NCI-H1048 (cell line): ENCODE measurements around the gene NBR1.
A peak's percentile ranks its signal among the peaks of the same experiment; 100 is the strongest.
"Not testable (repeated sequence)": the region's sequence is repeated elsewhere in the genome, so short reads cannot be mapped to it uniquely, and the experiment has no call there.

Experiments used
- DNase-seq: peaks from one replicate; lab custom pipeline; 2025; lab: John Stamatoyannopoulos, UW

The NBR1 gene, protein sequence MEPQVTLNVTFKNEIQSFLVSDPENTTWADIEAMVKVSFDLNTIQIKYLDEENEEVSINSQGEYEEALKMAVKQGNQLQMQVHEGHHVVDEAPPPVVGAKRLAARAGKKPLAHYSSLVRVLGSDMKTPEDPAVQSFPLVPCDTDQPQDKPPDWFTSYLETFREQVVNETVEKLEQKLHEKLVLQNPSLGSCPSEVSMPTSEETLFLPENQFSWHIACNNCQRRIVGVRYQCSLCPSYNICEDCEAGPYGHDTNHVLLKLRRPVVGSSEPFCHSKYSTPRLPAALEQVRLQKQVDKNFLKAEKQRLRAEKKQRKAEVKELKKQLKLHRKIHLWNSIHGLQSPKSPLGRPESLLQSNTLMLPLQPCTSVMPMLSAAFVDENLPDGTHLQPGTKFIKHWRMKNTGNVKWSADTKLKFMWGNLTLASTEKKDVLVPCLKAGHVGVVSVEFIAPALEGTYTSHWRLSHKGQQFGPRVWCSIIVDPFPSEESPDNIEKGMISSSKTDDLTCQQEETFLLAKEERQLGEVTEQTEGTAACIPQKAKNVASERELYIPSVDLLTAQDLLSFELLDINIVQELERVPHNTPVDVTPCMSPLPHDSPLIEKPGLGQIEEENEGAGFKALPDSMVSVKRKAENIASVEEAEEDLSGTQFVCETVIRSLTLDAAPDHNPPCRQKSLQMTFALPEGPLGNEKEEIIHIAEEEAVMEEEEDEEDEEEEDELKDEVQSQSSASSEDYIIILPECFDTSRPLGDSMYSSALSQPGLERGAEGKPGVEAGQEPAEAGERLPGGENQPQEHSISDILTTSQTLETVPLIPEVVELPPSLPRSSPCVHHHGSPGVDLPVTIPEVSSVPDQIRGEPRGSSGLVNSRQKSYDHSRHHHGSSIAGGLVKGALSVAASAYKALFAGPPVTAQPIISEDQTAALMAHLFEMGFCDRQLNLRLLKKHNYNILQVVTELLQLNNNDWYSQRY

DNA sequence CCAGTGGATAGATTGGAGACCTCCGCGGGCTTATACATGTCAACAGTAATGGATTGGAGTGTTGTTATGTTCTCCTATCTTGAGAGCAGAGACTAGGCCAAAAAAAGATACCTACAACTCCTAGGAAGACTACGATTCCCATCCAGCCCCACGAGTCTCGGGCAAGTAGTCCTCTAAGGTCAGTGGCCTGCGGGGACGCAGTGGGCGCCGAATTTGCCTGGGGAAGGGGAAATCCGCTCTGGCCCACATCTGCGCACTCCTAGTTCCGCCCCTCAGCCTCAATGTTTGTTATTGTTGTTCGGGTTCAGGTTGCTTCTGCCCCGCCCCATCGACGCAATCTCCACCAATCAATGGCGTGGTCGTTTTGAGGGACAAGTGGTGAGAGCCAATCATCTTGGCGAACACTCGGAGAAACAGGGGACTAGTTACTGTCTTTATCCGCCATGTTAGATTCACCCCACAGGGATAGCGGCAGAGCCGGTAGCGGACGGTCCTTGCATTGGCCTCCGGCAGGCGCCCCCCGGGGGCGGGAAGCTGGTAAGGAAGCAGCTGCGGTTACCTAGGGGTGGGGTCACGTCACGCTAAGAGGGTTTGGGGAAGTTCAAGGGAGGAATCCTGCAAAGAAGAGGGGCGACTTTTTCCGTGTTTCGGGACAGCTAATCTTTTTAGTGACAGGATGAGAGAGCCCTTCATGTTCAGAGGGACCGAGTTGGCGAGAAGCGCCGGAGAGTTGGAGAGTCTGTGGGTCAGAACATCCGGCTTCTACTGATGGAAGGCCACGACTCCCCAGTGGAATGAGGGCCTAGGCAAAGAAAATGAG lies at the start of gene NBR1:
TSS of gene NBR1 (plus strand) at position 449 of the 820 bp plus-strand sequence. CDS start 4,586 bp downstream, outside the sequence.
- DNase-seq = peak; percentile 88

DNA sequence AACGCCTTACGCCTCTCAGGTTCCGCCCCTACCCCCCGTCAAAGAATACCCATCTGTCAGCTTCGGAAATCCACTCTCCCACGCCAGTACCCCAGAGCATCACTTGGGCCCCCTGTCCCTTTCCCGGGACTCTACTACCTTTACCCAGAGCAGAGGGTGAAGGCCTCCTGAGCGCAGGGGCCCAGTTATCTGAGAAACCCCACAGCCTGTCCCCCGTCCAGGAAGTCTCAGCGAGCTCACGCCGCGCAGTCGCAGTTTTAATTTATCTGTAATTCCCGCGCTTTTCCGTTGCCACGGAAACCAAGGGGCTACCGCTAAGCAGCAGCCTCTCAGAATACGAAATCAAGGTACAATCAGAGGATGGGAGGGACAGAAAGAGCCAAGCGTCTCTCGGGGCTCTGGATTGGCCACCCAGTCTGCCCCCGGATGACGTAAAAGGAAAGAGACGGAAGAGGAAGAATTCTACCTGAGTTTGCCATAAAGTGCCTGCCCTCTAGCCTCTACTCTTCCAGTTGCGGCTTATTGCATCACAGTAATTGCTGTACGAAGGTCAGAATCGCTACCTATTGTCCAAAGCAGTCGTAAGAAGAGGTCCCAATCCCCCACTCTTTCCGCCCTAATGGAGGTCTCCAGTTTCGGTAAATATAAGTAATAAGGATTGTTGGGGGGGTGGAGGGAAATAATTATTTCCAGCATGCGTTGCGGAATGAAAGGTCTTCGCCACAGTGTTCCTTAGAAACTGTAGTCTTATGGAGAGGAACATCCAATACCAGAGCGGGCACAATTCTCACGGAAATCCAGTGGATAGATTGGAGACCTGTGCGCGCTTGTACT lies 45.7 kb upstream of the NBR1 start, which contains the start of gene BRCA1:
TSS of gene BRCA1 (minus strand) at position 232 of the 834 bp plus-strand sequence. CDS start 1,268 bp downstream, outside the sequence.
- DNase-seq = peak; percentile 95

DNA sequence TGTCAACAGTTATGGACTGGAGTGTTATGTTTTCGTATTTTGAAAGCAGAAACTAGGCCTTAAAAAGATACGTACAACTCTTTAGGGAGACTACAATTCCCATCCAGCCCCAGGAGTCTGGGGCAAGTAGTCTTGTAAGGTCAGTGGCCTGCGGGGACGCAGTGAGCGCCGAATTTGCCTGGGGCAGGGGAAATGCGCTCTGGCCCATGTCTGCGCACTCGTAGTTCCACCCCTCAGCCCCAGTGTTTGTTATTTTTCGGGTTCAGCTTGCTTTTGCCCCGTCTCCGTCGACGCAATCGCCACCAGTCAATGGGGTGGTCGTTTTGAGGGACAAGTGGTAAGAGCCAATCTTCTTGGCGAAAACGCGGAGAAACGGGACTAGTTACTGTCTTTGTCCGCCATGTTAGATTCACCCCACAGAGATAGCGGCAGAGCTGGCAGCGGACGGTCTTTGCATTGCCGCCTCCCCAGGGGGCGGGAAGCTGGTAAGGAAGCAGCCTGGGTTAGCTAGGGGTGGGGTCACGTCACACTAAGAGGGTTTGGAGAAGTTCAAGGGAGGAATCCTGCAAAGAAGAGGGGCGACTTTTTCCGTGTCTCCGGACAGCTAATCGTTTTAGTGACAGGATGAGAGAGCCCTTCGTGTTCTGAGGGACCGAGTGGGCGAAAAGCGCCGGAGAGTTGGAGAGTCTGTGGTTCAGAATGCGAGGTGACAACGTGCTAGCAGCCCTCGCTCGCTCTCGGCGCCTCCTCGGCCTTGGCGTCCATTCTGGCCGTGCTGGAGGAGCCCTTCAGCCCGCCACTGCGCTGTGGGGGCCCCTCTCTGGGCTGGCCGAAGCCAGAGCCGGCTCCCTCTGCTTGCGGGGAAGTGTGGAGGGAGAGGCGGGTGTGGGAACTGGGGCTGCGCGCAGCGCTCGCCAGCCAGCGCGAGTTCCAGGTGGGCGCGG lies 44.8 kb upstream of the NBR1 start:
- DNase-seq = no peak

DNA sequence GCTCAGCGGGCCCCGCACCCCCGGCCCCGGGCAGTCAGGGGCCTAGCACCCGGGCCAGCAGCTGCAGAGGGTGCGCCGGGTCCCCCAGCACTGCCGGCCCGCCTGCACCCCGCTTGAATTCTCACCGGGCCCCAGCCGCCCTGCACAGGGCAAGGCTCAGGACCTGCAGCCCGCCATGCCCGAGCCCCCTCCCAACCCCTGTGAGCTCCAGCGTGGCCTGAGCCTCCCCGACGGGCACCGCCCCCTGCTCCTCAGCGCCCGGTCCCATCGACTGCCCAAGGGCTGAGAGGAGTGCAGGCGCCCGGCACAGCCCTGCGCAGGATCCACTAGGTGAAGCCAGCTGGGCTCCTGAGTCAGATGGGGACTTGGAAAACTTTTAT lies 44.1 kb upstream of the NBR1 start:
- DNase-seq = no peak

DNA sequence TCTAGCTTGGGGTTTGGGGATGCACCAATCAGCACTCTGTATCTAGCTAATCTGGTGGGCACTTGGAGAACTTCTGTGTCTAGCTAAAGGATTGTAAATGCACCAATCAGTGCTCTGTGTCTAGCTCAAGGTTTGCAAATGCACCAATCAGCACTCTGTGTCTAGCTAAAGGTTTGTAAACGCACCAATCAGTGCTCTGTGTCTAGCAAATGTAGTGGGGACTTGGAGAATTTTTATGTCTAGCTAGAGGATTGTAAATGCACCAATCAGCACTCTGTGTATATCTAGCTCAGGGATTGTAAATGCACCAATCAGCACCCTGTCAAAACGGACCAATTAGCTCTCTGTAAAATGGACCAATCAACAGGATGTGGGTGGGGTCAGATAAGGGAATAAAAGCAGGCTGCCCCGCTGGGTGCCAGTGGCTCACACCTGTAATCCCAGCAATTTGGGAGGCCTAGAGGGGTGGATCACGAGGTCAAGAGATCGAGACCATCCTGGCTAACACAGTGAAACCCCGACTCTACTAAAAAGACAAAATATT lies 43.6 kb upstream of the NBR1 start:
- not testable (repeated sequence) for DNase-seq

DNA sequence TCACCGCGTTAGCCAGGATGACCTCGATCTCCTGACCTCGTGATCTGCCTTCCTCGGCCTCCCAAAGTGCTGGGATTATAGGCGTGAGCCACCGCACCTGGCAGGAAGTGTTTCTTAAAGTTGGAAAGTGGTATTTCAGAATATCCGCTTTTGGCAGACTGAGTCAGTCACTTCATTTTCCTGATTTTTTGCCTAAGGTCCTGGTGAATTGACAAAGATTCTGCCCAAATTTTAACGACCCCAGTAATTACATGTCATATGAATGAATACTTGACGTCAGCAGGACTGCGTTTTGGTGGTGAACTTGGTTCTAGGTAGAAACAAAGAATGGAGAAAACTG lies 41.4 kb upstream of the NBR1 start:
- DNase-seq = no peak

DNA sequence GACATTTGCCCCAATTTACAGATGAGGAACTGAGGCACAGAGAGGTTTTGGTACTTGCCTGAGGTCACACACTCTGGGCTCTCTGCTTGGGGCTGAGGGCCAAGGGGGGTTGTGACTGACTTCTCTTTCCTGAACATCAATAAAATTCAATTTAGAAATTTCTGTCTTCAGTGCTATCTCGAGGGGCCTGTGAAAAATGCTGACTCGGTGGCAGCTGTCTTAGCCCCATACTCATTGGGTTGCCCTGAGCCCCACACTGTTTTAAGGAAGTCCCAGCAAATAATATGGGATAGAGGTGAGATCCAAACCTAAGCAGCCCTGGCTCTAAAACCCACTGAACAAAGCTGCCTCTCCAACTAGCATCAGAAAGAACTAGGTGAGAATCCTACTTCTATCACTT lies 38.9 kb upstream of the NBR1 start:
- no peak for DNase-seq

DNA sequence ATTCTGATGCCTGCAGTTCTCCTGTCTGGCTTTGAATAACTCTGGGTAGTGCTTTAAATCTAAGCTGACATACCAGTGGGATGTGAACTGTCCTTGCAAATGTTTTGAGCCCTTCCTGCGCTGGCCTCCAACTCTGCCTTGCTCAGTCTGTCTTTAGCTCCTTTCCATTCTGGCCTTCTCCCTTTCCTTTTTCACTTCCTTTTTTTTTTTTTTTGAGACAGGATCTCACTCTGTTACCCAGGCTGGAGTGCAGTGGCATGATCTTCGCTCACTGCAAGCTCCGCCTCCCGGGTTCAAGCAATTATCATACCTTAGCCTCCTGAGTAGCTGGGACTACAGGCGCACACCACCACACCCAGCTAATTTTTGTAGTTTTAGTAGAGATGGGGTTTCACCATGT lies 37.6 kb upstream of the NBR1 start:
- DNase-seq = not testable (repeated sequence)

DNA sequence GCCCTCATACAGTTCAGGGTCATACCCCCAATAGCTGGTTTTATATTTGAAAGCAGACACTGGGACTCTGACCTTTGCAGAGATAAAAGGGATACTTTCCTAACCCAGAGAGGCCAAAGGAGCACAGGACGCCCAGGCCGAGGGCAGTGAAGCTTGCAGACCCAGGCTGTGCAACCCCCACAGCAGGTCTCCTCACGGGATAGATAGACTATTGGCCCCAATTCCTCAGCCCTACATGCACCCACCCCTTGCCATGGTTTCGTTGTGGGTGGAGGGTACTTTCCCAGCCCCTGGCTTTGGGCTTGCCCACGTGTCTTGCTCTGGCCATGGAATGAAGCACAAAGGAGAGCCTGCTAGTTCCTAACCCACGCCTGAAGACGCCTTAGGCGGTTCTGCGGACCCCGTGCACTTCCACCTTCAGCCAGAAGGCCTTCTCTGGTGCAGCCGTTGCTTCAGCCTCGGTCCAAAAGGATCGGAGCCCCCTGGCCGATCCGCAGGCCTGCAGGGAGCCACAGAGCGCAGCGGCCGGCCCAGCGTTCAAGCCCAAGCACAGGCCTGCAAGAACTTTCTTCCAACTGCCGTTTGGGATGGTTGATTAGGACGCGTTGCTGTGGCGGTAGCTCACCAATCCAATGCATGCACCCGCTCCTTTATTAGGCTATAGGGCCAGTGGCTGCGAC lies 36.1 kb upstream of the NBR1 start:
- DNase-seq = no peak

DNA sequence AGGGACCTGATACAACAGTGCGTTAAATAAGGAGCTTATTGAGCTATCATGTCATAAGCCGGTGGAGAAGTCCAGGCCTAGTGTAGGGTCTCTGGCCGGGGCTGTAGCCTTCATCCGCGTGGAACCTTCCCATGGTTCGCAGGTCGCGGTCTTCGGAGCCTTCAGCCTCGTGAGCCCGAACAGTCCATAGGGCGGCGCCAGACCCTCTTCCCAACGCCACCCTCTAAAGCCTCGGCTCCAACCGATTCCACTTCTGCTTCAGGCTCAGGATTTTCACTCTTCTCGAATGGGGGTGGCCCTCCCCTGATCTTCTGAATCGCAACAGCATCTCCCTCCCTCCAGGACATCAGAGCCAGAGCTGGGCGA lies 35.6 kb upstream of the NBR1 start:
- DNase-seq = no peak

DNA sequence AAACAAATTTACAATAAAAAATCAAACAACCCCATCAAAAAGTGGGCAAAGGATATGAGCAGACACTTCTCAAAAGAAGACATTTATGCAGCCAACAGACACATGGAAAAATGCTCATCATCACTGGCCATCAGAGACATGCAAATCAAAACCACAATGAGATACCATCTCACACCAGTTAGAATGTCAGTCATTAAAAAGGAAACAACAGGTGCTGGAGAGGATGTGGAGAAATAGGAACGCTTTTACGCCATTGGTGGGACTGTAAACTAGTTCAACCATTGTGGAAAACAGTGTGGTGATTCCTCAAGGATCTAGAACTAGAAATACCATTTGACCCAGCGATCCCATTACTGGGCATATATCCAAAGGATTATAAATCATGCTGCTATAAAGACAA lies 34.4 kb upstream of the NBR1 start:
- DNase-seq = not testable (repeated sequence)

DNA sequence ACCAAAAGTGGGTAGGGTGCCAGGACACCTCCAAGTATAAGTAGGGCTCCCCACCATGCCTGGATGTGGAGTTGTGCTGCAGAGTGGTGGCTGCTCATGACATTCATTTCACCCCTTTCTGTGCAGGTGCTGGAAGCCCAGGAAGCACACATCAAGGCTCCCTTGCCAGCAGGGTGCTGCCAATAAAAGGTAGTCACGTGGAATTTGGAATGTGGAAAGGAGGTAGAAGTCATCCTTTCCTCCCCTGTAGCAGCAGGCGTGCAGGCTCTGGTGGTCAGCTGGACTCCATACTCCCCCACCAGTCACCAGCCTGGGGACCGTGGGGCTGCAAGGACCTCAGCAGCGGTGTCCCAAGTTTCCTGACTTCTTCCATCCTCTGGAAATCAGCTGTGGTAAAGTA lies 32.5 kb upstream of the NBR1 start:
- DNase-seq = not testable (repeated sequence)

DNA sequence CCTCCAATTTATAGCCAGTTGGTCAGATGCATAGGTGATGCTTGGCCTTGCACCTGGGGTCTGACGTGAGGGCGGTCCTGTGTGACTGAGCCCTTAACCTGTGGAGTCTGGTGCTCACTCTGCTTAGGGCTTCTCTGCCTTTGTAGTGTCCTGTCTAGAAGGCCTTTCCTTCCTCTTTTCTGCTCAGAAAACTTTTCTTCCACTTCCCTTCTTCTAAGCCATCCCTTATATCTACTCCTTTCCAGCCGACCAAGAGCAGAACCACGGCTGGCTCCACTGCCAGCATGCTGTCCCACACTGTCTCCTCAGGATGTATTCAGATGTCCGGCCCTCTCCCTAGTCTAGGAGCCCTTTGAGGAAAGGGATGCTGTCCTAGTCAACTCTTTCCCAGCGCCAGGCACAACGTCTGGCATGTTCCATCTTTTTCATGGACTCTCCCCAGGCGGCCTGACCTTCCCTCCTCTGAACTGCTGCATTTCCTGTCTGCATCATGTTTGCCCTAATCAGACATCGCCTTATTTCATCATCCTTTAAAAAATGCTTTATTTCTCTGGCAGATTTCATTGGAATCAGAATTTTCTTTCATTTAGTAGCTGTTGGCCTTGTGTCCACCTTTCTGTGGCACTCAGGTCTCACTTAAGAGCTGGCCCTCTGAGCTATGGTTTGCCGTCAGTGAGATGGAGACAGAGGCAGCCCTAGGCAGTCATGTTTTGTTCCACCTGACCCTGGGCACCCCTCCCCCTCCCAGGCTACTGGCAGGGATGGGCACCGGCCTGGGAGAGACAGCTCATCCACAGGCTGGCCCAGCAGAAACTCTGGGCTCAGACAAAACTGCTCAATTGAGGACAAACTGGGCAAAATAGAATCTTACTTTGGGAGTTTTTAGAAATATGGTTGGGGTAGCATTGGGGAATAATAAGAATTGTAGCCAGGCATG lies 30.4 kb upstream of the NBR1 start:
- DNase-seq = no peak

DNA sequence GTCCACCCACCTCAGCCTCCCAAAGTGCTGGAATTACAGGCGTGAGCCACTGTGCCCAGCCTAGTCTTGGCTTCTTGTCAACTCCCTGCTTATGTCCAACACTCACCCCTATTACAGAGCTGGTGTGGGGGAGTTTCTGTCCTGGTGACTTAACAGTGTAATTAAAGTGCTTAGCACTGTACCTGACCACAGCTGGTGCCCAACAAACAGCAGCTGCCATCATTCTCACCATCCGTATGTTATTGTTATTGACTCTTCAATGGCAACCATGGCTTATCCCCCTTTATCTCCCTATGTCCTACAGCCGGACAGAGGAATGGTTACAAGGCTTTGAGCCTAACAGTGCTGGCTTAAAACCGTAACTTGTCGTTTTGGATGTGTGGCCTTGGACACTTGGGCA lies 28.9 kb upstream of the NBR1 start:
- DNase-seq = no peak

DNA sequence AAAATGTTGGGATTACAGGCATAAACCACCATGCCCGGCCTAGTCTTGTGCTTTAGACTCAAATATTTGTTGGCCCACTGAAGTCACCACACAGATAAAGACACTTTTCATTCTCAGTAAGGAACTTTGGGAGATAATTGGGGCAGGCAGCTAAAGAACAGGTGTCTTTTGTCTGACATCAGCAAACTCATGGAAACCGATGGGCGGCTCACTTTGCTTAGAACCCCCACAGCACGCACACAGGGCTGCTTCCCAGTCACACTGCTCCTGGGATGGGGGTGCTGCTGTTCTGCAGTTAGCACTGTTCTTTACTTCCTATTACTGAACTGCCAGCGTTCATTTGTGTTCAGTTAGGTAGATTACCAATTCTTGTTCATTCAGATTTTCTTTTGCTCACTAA lies 27.8 kb upstream of the NBR1 start:
- no peak for DNase-seq

DNA sequence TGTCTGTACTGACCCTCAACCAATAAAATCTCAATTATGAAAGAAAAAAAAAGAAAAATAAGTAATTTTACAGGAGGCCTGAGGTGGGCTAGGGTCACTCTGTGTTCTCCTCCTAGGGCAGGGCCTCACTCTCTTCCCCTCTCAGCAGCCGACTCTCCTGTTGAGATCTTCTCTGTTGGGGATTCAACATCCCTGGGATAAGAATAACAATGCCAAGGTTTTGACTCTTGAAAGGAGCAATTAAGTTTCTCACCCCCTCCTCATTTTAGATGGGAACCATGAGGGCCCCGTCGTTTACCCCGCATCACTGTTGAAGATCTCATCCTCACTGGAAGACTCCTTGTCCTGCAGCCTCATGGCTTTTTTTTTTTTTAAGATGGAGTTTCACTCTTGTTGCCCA lies 24.4 kb upstream of the NBR1 start:
- no peak for DNase-seq

DNA sequence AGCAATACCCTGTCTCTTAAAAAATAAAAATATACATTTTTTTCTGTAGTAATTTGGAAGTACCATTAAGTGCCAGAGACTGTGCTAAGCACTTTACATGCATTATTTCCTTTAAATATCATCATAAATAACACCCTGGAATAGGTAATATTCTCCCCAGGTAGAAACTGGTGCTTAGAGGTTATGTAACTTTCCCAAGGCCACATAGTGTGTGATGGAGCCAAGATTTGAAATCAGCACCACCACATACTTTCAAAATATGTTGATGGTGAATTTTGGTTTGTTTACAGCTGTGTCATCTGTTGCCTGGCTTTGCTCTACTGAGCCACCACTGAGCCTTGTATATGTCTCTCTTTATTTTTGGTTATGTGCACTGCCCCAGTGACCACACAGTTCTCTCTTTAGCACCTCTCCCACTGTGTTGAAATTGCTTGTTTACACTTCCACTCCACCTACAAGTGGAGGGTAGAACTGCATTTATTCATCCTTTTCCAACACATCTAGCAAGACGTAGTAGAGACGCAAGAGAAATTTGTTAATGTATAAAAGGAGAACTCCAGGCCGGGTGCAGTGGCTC lies 19.0 kb upstream of the NBR1 start:
- no peak for DNase-seq
